D721Med (cell line): ENCODE measurements around the gene PPAN.

Source experiments
- DNase-seq: peaks from one replicate; pipeline ENCODE4 v3.0.0; 2011; ENCODE audit warnings: low spot score; ENCODE audit not compliant: insufficient read length
- FAIRE-seq: peaks from 2 replicates; lab custom pipeline; 2011; peaks lifted over from hg19 to GRCh38; lab: Jason Lieb, UNC
- TF ChIP-seq, protein P1 (sequence below): IDR thresholded peaks from 2 replicates; pipeline ENCODE4 v1.5.1; 2012; ENCODE audit warnings: mild to moderate bottlenecking, control low read depth; ENCODE audit not compliant: insufficient read depth; ENCODE audit errors: missing control alignments

The PPAN gene

DNA sequence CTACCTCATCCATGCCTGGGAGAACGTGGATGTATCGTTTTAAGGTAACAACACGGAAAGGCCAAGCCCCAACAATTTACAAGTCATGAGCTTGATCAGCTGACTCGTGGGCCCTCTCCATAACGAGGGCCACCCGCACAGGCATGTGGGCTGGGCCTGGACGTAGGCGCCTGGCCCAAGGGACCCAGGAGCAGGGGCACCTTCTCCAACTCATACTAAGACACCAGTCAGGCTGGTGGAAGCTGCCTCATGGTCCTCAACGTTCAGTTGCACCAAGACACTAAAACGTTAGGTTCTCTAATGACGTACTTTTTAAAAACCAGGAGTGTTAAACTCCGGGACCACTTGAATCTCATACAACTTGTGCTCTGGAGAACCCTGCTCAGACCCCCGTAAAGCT is 35.3 kb downstream of the PPAN start:
- TF ChIP-seq, protein P1, sequence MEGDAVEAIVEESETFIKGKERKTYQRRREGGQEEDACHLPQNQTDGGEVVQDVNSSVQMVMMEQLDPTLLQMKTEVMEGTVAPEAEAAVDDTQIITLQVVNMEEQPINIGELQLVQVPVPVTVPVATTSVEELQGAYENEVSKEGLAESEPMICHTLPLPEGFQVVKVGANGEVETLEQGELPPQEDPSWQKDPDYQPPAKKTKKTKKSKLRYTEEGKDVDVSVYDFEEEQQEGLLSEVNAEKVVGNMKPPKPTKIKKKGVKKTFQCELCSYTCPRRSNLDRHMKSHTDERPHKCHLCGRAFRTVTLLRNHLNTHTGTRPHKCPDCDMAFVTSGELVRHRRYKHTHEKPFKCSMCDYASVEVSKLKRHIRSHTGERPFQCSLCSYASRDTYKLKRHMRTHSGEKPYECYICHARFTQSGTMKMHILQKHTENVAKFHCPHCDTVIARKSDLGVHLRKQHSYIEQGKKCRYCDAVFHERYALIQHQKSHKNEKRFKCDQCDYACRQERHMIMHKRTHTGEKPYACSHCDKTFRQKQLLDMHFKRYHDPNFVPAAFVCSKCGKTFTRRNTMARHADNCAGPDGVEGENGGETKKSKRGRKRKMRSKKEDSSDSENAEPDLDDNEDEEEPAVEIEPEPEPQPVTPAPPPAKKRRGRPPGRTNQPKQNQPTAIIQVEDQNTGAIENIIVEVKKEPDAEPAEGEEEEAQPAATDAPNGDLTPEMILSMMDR, result no peak
- no peak for DNase-seq
- no peak for FAIRE-seq

DNA sequence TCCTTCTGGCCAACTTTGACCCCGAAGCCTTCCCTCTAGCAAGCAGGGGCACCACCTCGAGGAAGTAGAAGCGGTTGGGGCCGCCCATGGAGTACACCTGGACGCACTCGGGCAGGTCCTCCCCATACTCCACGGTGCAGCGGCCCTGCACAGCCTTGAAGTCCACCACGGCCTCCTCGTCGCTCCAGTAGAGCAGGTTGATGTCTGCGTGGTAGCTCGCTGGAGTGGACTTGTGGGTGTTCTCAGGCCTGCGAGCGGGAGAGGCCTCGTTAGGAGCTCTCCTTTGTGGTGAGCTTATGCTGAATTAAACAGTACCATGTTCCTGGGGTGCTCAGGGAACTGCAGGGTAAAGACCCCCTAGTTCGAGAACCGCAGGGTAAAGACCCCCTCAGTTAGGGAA is 35.8 kb downstream of the PPAN start:
- TF ChIP-seq, protein P1, result no peak
- DNase-seq (peak; percentile 13), FAIRE-seq (no peak)

DNA sequence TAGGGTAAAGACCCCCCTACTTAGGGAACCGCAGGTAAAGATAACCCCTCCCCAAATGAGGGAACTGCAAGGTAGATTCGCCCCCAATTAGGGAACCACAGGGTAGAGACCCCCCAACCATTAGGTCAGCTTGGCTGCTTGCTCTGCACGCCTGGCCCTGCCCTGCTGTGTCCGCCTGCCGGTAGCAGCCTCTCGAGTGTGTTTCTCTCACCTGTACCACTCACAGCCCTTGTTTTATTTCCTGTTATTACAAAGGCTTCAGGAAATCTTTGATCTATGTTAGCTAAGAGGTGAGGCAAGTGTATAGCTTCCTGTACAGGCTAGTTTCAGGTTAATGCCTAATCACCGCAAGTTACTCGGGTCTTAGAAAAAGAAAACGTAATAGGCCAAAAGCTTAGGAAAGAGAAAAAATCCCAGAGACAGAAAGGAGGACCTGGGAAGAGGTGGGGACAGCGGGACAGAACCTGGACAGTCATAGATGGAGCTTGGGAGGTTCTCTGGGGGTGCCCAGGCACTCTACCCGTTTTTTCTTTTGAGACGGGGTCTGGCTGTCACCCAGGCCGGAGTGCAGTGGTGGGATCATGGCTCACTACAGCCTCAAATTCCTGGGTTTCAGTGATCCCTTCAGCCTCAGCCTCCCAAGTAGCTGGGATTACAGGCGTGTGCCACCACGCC is 36.7 kb downstream of the PPAN start:
- no peak for FAIRE-seq
- TF ChIP-seq, protein P1, result no peak
- DNase-seq, result peak; percentile 7

DNA sequence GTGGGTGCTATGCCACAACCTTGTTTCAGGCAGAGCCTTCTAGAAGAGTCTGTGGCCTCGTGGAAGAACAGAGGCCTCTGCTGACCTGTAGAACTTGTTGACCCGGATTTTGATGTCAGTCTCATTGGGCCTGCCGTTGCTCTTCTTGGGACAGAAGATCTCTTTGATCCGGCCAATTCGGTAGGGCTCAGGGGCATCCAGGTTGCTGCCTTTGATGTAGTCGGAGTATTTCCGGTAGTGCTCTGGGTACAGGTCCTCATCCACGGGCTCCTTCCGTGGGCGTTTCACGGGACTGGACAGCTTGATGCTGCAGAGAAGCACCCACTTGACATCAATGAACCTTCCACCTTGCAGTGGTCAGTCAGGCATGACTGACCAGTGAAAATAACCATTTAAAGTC is 37.5 kb downstream of the PPAN start:
- FAIRE-seq (no peak), DNase-seq (peak; percentile 2)
- TF ChIP-seq, protein P1, result no peak

DNA sequence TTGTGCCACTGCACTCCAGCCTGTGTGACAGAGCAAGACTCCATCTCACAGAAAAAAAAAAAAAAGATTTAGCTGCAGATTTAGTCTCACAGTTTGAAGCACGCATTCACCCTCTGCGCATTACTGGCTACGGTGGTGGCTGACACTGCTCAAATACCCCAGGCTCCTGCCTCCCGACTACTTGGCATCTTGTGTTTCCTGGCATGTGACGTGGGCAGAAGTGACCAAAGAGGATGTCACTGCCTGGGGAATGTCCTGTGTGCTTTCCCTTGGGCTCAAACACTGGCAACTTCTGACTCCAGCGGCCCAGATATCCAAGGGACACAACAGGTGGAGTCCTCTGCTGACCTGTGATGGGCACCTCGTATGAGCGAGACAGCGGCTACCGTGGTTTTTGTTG is 38.2 kb downstream of the PPAN start:
- TF ChIP-seq, protein P1, result no peak
- DNase-seq (peak; percentile 5), FAIRE-seq (no peak)

DNA sequence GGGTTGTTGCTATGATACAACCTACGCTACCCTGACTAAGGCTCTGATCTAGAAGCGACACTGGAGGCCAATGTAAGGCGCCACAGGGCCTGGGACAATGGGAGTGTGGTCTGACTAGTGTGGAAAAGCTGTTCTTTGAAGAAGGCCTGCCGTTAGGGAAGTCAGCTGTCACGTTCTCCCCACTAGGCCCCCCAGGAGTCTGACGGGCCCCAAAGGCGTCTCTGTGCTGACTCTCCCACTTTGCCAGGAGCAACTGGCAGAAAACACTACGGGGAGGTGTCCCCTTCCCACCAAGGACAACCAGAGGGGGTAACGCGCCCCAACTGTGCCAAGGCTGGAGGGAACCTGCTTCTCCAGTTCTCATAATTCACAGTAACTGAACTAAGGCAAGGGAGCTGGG is 38.9 kb downstream of the PPAN start:
- no peak for FAIRE-seq
- DNase-seq, result peak; percentile 1
- TF ChIP-seq, protein P1, result no peak

DNA sequence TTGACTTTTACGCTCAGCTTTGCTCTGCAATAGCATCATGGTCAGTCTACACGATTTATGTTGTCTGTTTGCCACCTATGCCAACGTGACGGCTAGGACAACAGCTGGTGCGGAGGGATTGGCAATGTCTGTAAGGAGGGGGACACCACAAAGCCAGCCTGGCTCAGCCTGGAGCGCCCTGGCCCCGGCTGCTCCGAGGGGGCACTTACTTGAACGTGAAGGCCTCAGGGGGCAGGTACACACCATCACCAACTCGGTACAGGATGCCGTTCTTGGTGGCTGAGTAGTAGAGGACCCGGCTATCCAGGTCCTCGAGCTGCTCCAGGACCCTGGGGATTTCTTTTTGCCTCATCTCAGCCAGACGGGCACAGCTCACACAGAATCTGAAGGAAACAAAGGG is 40.0 kb downstream of the PPAN start:
- FAIRE-seq (no peak), DNase-seq (peak; percentile 1)
- TF ChIP-seq, protein P1, result no peak
